HepG2 (cell line): ENCODE results near the gene ARHGAP9. TPM values are rescaled to one million over a fixed set of nuclear protein-coding genes. Genes with fewer than 3 reads are reported as not detected.

Experiments
- AGO1 ChIP-seq: fragments of 200-400 bp; formaldehyde crosslinking; IDR thresholded peaks from 2 replicates; pipeline ENCODE4 v1.6.1; 2017; ENCODE audit warnings: mild to moderate bottlenecking, low read depth, low read length, moderate library complexity; ENCODE audit not compliant: poor library complexity, severe bottlenecking
- ATAD3A ChIP-seq: sonication (generic); formaldehyde crosslinking; IDR thresholded peaks from 2 replicates; pipeline ENCODE4 v1.4.0; 2020; ENCODE audit warnings: missing genetic modification reagents
- CREM ChIP-seq, 2 experiments: sonication (generic) in 1 of 2; formaldehyde crosslinking in 1 of 2; IDR thresholded peaks; 2 replicates each; pipeline versions ENCODE4 v1.4.0 to v1.6.1; 2016 to 2020; ENCODE audit warnings: antibody characterized with exemption in 1 of 2, mild to moderate bottlenecking in 1 of 2, missing genetic modification reagents in 1 of 2
- DR1 ChIP-seq: sonication (generic); formaldehyde crosslinking; IDR thresholded peaks from 2 replicates; pipeline ENCODE4 v1.8.0; 2021; ENCODE audit warnings: mild to moderate bottlenecking, missing genetic modification reagents, inconsistent platforms
- GPN1 ChIP-seq: sonication (generic); formaldehyde crosslinking; IDR thresholded peaks from 2 replicates; pipeline ENCODE4 v1.5.1; 2020; ENCODE audit warnings: missing genetic modification reagents, borderline replicate concordance
- KDM4B ChIP-seq: sonication (generic); formaldehyde crosslinking; IDR thresholded peaks from 2 replicates; pipeline ENCODE4 v1.4.0; 2020; ENCODE audit warnings: missing genetic modification reagents
- KLF13 ChIP-seq: sonication (generic); formaldehyde crosslinking; IDR thresholded peaks from 2 replicates; pipeline ENCODE4 v1.4.0; 2020; ENCODE audit warnings: mild to moderate bottlenecking, missing genetic modification reagents
- LCORL ChIP-seq, 2 experiments: fragments of 450-650 bp in 1 of 2; sonication (generic) in 1 of 2; formaldehyde crosslinking in 1 of 2; IDR thresholded peaks; 2 replicates each; pipeline versions ENCODE4 v1.5.0 to v1.6.1; 2017 to 2020; ENCODE audit warnings: antibody characterized with exemption in 1 of 2, missing genetic modification reagents in 1 of 2
- ZNF12 ChIP-seq: sonication (generic); formaldehyde crosslinking; IDR thresholded peaks from 2 replicates; pipeline ENCODE4 v1.5.0; 2020; ENCODE audit warnings: missing genetic modification reagents
- ZNF225 ChIP-seq: sonication (generic); formaldehyde crosslinking; IDR thresholded peaks from 2 replicates; pipeline ENCODE4 v1.4.0; 2020; ENCODE audit warnings: mild to moderate bottlenecking, missing genetic modification reagents
- ZNF484 ChIP-seq: sonication (generic); formaldehyde crosslinking; IDR thresholded peaks from 2 replicates; pipeline ENCODE4 v1.5.1; 2020; ENCODE audit warnings: mild to moderate bottlenecking, low read depth, missing genetic modification reagents, borderline replicate concordance
- ZNF652 ChIP-seq: IDR thresholded peaks from 2 replicates; pipeline ENCODE4 v1.6.1; 2016; ENCODE audit warnings: low read depth, borderline replicate concordance
- ZSCAN22 ChIP-seq: sonication (generic); formaldehyde crosslinking; IDR thresholded peaks from 2 replicates; pipeline ENCODE4 v1.4.0; 2020; ENCODE audit warnings: mild to moderate bottlenecking, missing genetic modification reagents
- polyA plus RNA-seq, 8 experiments: library from polyadenylated mRNA; depleted of rRNA in 3 of 8; stranded (reverse) in 7 of 8; unstranded in 1 of 8; fragments of >200 nt; fragmentation: Illumina TruSeq in 4 of 8; extraction: Trizol in 4 of 8; gene quantifications; 2 replicates each; pipeline versions ENCODE4 v1.2.1 to v1.2.3, GENCODE V29; 2011 to 2016; ENCODE audit warnings: low read depth in 4 of 8, missing spikeins in 1 of 8, mixed read lengths in 1 of 8; ENCODE audit not compliant: insufficient read depth in 1 of 8
- total RNA-seq, 5 experiments: library from RNA; depleted of rRNA; stranded (reverse); fragments of >200 nt; fragmentation: Illumina TruSeq; extraction: Trizol; gene quantifications; 2 replicates each; pipeline ENCODE4 v1.2.3, GENCODE V29; 2016; ENCODE audit warnings: low read depth in 1 of 5
- TF ChIP-seq, protein P1 (sequence below): sonication (generic); formaldehyde crosslinking; IDR thresholded peaks from one replicate; pipeline ENCODE4 v1.5.1; 2020; ENCODE audit warnings: mild to moderate bottlenecking, missing genetic modification reagents; ENCODE audit errors: not compliant biosample characterization
- TF ChIP-seq, protein P2 (sequence below): sonication (generic); formaldehyde crosslinking; IDR thresholded peaks from 2 replicates; pipeline ENCODE4 v1.4.0; 2020; ENCODE audit warnings: mild to moderate bottlenecking, low read depth, missing genetic modification reagents
- TF ChIP-seq, protein P3 (sequence below): sonication (generic); formaldehyde crosslinking; IDR thresholded peaks from 2 replicates; pipeline ENCODE4 v1.4.0; 2020; ENCODE audit warnings: missing genetic modification reagents, mild to moderate bottlenecking, borderline replicate concordance

ARHGAP9 gene
- total and polyA plus RNA-seq, 2 of the 13 experiments (the other 11 are each of a cell fraction or from before 2014, with no cell fraction given), result 0.18 to 1.2 TPM

DNA sequence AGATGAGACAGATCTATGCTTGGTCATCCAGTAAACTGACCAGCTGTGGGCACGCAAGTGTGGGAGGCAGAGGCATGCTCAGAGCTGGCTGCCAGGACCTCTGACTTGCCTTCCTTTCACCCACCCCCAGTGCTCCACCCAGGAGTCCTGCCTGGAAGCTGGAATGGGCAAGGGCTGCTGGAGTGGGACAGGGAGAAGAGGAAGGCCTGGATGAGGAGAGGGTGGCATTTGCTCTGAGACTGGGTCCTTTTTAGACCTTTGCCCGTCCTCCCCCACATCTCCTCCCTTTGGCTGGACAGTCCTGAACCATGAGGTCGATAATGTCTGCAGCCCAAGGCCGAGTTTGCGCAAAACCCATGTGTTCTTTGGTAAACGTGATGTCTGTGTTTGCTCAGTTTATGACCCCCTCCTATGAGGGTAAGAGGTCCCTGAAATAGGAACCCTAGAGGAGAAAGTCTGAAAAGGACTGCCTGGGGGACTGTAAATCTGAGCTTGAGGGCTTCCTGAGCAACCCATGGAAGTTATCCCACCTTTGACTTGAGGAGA, 28.4 kb downstream of the ARHGAP9 start (continued):
- TF ChIP-seq ZNF652 (CRISPR knock-in tag) (0 out of 2 replicates have a peak, but pooled peaks have one; percentile 48), LCORL (IDR thresholded peaks at IDR 0.05) (no peak), LCORL (CRISPR knock-in tag; IDR thresholded peaks at IDR 0.05) (peak; percentile 100), ZNF484 (CRISPR knock-in tag) (no peak), KLF13 (no peak), KDM4B (peak; percentile 94; the same call in 1 of the 2 replicates), GPN1 (CRISPR knock-in tag) (no peak), AGO1 (no peak), ZNF225 (CRISPR knock-in tag) (peak; percentile 82; the same call in 1 of the 2 replicates), ATAD3A (CRISPR knock-in tag) (no peak), DR1 (CRISPR knock-in tag) (no peak; the same call in 1 of the 2 replicates), ZNF12 (CRISPR knock-in tag) (peak; percentile 77; the same call in 1 of the 2 replicates), ZSCAN22 (CRISPR knock-in tag) (peak; percentile 96), CREM (IDR thresholded peaks at IDR 0.05) (peak; percentile 91), CREM (CRISPR knock-in tag; IDR thresholded peaks at IDR 0.05) (no peak)
- TF ChIP-seq, protein P1, sequence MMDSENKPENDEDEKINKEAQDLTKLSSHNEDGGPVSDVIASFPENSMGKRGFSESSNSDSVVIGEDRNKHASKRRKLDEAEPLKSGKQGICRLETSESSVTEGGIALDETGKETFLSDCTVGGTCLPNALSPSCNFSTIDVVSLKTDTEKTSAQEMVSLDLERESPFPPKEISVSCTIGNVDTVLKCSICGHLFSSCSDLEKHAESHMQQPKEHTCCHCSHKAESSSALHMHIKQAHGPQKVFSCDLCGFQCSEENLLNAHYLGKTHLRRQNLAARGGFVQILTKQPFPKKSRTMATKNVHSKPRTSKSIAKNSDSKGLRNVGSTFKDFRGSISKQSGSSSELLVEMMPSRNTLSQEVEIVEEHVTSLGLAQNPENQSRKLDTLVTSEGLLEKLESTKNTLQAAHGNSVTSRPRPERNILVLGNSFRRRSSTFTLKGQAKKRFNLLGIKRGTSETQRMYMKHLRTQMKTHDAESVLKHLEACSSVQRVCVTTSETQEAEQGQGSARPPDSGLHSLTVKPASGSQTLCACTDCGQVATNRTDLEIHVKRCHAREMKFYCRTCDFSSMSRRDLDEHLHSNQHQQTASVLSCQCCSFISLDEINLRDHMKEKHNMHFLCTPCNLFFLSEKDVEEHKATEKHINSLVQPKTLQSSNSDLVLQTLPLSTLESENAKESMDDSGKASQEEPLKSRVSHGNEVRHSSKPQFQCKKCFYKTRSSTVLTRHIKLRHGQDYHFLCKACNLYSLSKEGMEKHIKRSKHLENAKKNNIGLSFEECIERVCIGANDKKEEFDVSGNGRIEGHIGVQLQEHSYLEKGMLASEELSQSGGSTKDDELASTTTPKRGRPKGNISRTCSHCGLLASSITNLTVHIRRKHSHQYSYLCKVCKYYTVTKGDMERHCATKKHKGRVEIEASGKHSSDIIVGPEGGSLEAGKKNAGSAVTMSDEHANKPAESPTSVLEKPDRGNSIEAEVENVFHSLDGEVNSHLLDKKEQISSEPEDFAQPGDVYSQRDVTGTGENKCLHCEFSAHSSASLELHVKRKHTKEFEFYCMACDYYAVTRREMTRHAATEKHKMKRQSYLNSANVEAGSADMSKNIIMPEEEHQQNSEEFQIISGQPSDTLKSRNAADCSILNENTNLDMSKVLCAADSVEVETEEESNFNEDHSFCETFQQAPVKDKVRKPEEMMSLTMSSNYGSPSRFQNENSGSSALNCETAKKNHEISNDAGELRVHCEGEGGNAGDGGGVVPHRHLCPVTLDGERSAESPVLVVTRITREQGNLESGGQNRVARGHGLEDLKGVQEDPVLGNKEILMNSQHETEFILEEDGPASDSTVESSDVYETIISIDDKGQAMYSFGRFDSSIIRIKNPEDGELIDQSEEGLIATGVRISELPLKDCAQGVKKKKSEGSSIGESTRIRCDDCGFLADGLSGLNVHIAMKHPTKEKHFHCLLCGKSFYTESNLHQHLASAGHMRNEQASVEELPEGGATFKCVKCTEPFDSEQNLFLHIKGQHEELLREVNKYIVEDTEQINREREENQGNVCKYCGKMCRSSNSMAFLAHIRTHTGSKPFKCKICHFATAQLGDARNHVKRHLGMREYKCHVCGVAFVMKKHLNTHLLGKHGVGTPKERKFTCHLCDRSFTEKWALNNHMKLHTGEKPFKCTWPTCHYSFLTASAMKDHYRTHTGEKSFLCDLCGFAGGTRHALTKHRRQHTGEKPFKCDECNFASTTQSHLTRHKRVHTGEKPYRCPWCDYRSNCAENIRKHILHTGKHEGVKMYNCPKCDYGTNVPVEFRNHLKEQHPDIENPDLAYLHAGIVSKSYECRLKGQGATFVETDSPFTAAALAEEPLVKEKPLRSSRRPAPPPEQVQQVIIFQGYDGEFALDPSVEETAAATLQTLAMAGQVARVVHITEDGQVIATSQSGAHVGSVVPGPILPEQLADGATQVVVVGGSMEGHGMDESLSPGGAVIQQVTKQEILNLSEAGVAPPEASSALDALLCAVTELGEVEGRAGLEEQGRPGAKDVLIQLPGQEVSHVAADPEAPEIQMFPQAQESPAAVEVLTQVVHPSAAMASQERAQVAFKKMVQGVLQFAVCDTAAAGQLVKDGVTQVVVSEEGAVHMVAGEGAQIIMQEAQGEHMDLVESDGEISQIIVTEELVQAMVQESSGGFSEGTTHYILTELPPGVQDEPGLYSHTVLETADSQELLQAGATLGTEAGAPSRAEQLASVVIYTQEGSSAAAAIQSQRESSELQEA (CRISPR knock-in tag), result peak; percentile 32
- TF ChIP-seq, protein P2, sequence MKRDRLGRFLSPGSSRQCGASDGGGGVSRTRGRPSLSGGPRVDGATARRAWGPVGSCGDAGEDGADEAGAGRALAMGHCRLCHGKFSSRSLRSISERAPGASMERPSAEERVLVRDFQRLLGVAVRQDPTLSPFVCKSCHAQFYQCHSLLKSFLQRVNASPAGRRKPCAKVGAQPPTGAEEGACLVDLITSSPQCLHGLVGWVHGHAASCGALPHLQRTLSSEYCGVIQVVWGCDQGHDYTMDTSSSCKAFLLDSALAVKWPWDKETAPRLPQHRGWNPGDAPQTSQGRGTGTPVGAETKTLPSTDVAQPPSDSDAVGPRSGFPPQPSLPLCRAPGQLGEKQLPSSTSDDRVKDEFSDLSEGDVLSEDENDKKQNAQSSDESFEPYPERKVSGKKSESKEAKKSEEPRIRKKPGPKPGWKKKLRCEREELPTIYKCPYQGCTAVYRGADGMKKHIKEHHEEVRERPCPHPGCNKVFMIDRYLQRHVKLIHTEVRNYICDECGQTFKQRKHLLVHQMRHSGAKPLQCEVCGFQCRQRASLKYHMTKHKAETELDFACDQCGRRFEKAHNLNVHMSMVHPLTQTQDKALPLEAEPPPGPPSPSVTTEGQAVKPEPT, result no peak
- TF ChIP-seq, protein P3, sequence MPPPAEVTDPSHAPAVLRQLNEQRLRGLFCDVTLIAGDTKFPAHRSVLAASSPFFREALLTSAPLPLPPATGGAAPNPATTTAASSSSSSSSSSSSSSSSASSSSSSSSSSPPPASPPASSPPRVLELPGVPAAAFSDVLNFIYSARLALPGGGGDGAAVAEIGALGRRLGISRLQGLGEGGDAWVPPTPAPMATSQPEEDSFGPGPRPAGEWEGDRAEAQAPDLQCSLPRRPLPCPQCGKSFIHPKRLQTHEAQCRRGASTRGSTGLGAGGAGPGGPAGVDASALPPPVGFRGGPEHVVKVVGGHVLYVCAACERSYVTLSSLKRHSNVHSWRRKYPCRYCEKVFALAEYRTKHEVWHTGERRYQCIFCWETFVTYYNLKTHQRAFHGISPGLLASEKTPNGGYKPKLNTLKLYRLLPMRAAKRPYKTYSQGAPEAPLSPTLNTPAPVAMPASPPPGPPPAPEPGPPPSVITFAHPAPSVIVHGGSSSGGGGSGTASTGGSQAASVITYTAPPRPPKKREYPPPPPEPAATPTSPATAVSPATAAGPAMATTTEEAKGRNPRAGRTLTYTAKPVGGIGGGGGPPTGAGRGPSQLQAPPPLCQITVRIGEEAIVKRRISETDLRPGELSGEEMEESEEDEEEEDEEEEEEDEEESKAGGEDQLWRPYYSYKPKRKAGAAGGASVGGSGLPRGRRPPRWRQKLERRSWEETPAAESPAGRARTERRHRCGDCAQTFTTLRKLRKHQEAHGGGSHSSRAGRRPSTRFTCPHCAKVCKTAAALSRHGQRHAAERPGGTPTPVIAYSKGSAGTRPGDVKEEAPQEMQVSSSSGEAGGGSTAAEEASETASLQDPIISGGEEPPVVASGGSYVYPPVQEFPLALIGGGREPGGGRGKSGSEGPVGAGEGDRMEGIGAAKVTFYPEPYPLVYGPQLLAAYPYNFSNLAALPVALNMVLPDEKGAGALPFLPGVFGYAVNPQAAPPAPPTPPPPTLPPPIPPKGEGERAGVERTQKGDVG (CRISPR knock-in tag), result no peak; the same call in 1 of the 2 replicates
